ENCODE measurements around the gene PIGT. TPM values are rescaled to one million over a fixed set of nuclear protein-coding genes. Genes with fewer than 3 reads are reported as not detected.

PIGT gene
- total RNA-seq, 3 donors from 2014 or later = 88.0 to 94.8 (median 90.9) TPM

- Mint-ChIP-seq H3K27me3 (ENCODE audit: low read depth) (no peaks in the 10 kb centered on the region), H3K9me3 (no peaks in the 10 kb centered on the region), H3K36me3 (ENCODE audit: insufficient read depth) (peaks cover 14% of the 10 kb centered on the region), H3K4me3 (peak within 1 kb of the TSS; percentile 79), H3K4me1 (ENCODE audit: low read depth) (peaks cover 20% of the 10 kb centered on the region)
- peak in 1 of 2 donors; percentile 19 for ATAC-seq
- DNase-seq = peak; percentile 37
Observed at GRCh38 chr20:45407783-45408645, 7.9 kb upstream of the PIGT start, which contains the start of gene DBNDD2. Gene DBNDD2 (plus strand): TSS chr20:45408289. CDS start chr20:45408468, 179 bp downstream.

GRCh38 chr20:45408646-45409213 lies 7.2 kb upstream of the PIGT start:
- DNase-seq (no peak), ATAC-seq (no peak)
- no peaks in the 10 kb centered on the region for H3K27me3 Mint-ChIP-seq (ENCODE audit: low read depth)
- H3K9me3 Mint-ChIP-seq = no peaks in the 10 kb centered on the region
- H3K4me1 Mint-ChIP-seq (ENCODE audit: low read depth) = peaks cover 22% of the 10 kb centered on the region
- peaks cover 14% of the 10 kb centered on the region for H3K36me3 Mint-ChIP-seq (ENCODE audit: insufficient read depth)
- no peak overlapping the region for H3K4me3 Mint-ChIP-seq

GRCh38 chr20:45409521-45410272 lies 6.2 kb upstream of the PIGT start:
- Mint-ChIP-seq H3K4me3 (no peak overlapping the region), H3K27me3 (ENCODE audit: low read depth) (no peaks in the 10 kb centered on the region), H3K4me1 (ENCODE audit: low read depth) (peaks cover 24% of the 10 kb centered on the region), H3K9me3 (no peaks in the 10 kb centered on the region), H3K36me3 (ENCODE audit: insufficient read depth) (peaks cover 14% of the 10 kb centered on the region)
- no peak for DNase-seq
- ATAC-seq = no peak

GRCh38 chr20:45410887-45411286 lies 5.1 kb upstream of the PIGT start:
- ATAC-seq (no peak), DNase-seq (no peak)
- H3K9me3 Mint-ChIP-seq = no peaks in the 10 kb centered on the region
- no peaks in the 10 kb centered on the region for H3K27me3 Mint-ChIP-seq (ENCODE audit: low read depth)
- H3K36me3 Mint-ChIP-seq (ENCODE audit: insufficient read depth) = peaks cover 14% of the 10 kb centered on the region
- H3K4me1 Mint-ChIP-seq (ENCODE audit: low read depth) = peaks cover 30% of the 10 kb centered on the region
- no peak overlapping the region for H3K4me3 Mint-ChIP-seq

- ATAC-seq = no peak
Observed at GRCh38 chr20:45412653-45413052, 3.3 kb upstream of the PIGT start.

GRCh38 chr20:45413479-45413878 lies 2.5 kb upstream of the PIGT start:
- no peak for ATAC-seq
- no peak for DNase-seq
- no peak overlapping the region for H3K4me3 Mint-ChIP-seq
- peaks cover 21% of the 10 kb centered on the region for H3K36me3 Mint-ChIP-seq (ENCODE audit: insufficient read depth)
- peaks cover 40% of the 10 kb centered on the region for H3K4me1 Mint-ChIP-seq (ENCODE audit: low read depth)
- H3K27me3 Mint-ChIP-seq (ENCODE audit: low read depth) = no peaks in the 10 kb centered on the region
- no peaks in the 10 kb centered on the region for H3K9me3 Mint-ChIP-seq

More at GRCh38 chr20:45412653-45413052, 3.3 kb upstream of the PIGT start:
- Mint-ChIP-seq H3K4me3 (no peak overlapping the region), H3K27me3 (ENCODE audit: low read depth) (no peaks in the 10 kb centered on the region), H3K36me3 (ENCODE audit: insufficient read depth) (peaks cover 14% of the 10 kb centered on the region), H3K4me1 (ENCODE audit: low read depth) (peaks cover 37% of the 10 kb centered on the region), H3K9me3 (no peaks in the 10 kb centered on the region)
- no peak for DNase-seq

GRCh38 chr20:45416917-45417316 lies 976 bp downstream of the PIGT start:
- no peak for ATAC-seq
- peaks cover 53% of the 10 kb centered on the region for H3K4me1 Mint-ChIP-seq (ENCODE audit: low read depth)
- peaks cover 31% of the 10 kb centered on the region for H3K36me3 Mint-ChIP-seq (ENCODE audit: insufficient read depth)
- peak overlapping the region; percentile 96 for H3K4me3 Mint-ChIP-seq
- no peaks in the 10 kb centered on the region for H3K9me3 Mint-ChIP-seq
- DNase-seq = no peak
- H3K27me3 Mint-ChIP-seq (ENCODE audit: low read depth) = no peaks in the 10 kb centered on the region

- DNase-seq = no peak
- peaks cover 42% of the 10 kb centered on the region for H3K36me3 Mint-ChIP-seq (ENCODE audit: insufficient read depth)
- no peaks in the 10 kb centered on the region for H3K9me3 Mint-ChIP-seq
- peaks cover 47% of the 10 kb centered on the region for H3K4me1 Mint-ChIP-seq (ENCODE audit: low read depth)
- H3K4me3 Mint-ChIP-seq = peak overlapping the region; percentile 59
- H3K27me3 Mint-ChIP-seq (ENCODE audit: low read depth) = no peaks in the 10 kb centered on the region
- ATAC-seq = peak; percentile 45 to 49
Observed at GRCh38 chr20:45419188-45420091, 3.5 kb downstream of the PIGT start.

GRCh38 chr20:45420125-45420524 lies 4.2 kb downstream of the PIGT start:
- H3K4me3 Mint-ChIP-seq = no peak overlapping the region
- ATAC-seq (no peak), DNase-seq (no peak)
- H3K27me3 Mint-ChIP-seq (ENCODE audit: low read depth) = no peaks in the 10 kb centered on the region
- H3K36me3 Mint-ChIP-seq (ENCODE audit: insufficient read depth) = peaks cover 46% of the 10 kb centered on the region
- peaks cover 42% of the 10 kb centered on the region for H3K4me1 Mint-ChIP-seq (ENCODE audit: low read depth)
- no peaks in the 10 kb centered on the region for H3K9me3 Mint-ChIP-seq

GRCh38 chr20:45423700-45424099 lies 7.8 kb downstream of the PIGT start:
- ATAC-seq (no peak), DNase-seq (no peak)
- Mint-ChIP-seq H3K4me1 (ENCODE audit: low read depth) (peaks cover 14% of the 10 kb centered on the region), H3K4me3 (no peak overlapping the region), H3K27me3 (ENCODE audit: low read depth) (no peaks in the 10 kb centered on the region), H3K36me3 (ENCODE audit: insufficient read depth) (peaks cover 53% of the 10 kb centered on the region), H3K9me3 (no peaks in the 10 kb centered on the region)

- Mint-ChIP-seq H3K9me3 (no peaks in the 10 kb centered on the region), H3K27me3 (ENCODE audit: low read depth) (no peaks in the 10 kb centered on the region), H3K4me1 (ENCODE audit: low read depth) (no peaks in the 10 kb centered on the region), H3K36me3 (ENCODE audit: insufficient read depth) (peaks cover 37% of the 10 kb centered on the region), H3K4me3 (no peak overlapping the region)
- no peak for DNase-seq
- no peak for ATAC-seq
Observed at GRCh38 chr20:45425561-45425960, 9.6 kb downstream of the PIGT start.

- H3K4me1 Mint-ChIP-seq (ENCODE audit: low read depth) = no peaks in the 10 kb centered on the region
- DNase-seq (no peak), ATAC-seq (no peak)
- H3K36me3 Mint-ChIP-seq (ENCODE audit: insufficient read depth) = peaks cover 33% of the 10 kb centered on the region
- no peaks in the 10 kb centered on the region for H3K9me3 Mint-ChIP-seq
- no peaks in the 10 kb centered on the region for H3K27me3 Mint-ChIP-seq (ENCODE audit: low read depth)
- H3K4me3 Mint-ChIP-seq = no peak overlapping the region
Observed at GRCh38 chr20:45426320-45427016, 10.5 kb downstream of the PIGT start.
